Endothelial cell of umbilical vein (primary cell): Measurements from ENCODE around the gene TSNAX. TPM values are rescaled to one million over a fixed set of nuclear protein-coding genes. Genes with fewer than 3 reads are reported as not detected.

Experiments
- BruUV-seq: library from RNA; stranded (reverse); fragments of 400-500 nt; replicated peaks from 2 replicates; lab custom pipeline; 2021; lab: Mats Ljungman, UMichigan
- CTCF ChIA-PET: fragments of 300-600, 350-600 bp; sonication (Branson Sonifier 250); formaldehyde crosslinking; loops from one replicate; lab custom pipeline; 2021; ENCODE audit warnings: antibody characterized with exemption, inconsistent platforms; lab: Charles Lee
- POLR2A ChIA-PET: fragments of 300-600, 350-600 bp; sonication (Branson Sonifier 250); formaldehyde crosslinking; loops from one replicate; lab custom pipeline; 2021; ENCODE audit warnings: antibody characterized with exemption, inconsistent platforms; lab: Charles Lee
- DNase-seq: peaks from one replicate; pipeline ENCODE4 v3.0.0-alpha.2; 2011; ENCODE audit warnings: low read depth, low spot score
- FAIRE-seq: peaks from 2 replicates; lab custom pipeline; 2011; peaks lifted over from hg19 to GRCh38; lab: Jason Lieb, UNC
- H2AFZ ChIP-seq: 2 replicates; pipeline ENCODE4 v1.6.0; 2012; ENCODE audit warnings: low read depth, low read length, control low read depth, inconsistent platforms
- H3K27ac ChIP-seq: 2 replicates; pipeline ENCODE4 v1.5.1; 2011; ENCODE audit warnings: low read depth, mild to moderate bottlenecking, control low read depth, low read length, moderate library complexity; ENCODE audit not compliant: insufficient read depth
- H3K27me3 ChIP-seq, 2 experiments: 2 replicates each; pipeline versions ENCODE4 v1.6.0 to v1.6.1; 2011; ENCODE audit warnings: low read length in 2 of 2, mixed read lengths in 1 of 2; ENCODE audit not compliant: control insufficient read depth in 2 of 2, insufficient read depth in 2 of 2
- H3K36me3 ChIP-seq, 2 experiments: 2 replicates in 1 of 2; 3 replicates in 1 of 2; pipeline ENCODE4 v1.5.1; 2011; ENCODE audit warnings: low read length in 2 of 2, mild to moderate bottlenecking in 1 of 2, moderate library complexity in 1 of 2; ENCODE audit not compliant: control insufficient read depth in 2 of 2, insufficient read depth in 2 of 2; ENCODE audit errors: extremely low read depth in 1 of 2
- H3K4me1 ChIP-seq: 3 replicates; pipeline ENCODE4 v1.5.1; 2011; ENCODE audit warnings: mild to moderate bottlenecking, low read length; ENCODE audit not compliant: control insufficient read depth, insufficient read depth; ENCODE audit errors: extremely low read depth
- H3K4me2 ChIP-seq: 2 replicates; pipeline ENCODE4 v1.6.1; 2011; ENCODE audit warnings: low read length, control low read depth, mixed read lengths; ENCODE audit not compliant: insufficient read depth
- H3K4me3 ChIP-seq, 3 experiments: fragments of 200-600 bp in 1 of 3; sonication (generic), shearing (Covaris generic) in 1 of 3; replicated peaks in 1 of 3; 2 replicates each; pipeline ENCODE4 v1.5.1; 2011 to 2016; ENCODE audit warnings: control low read depth in 3 of 3, low read length in 3 of 3, mild to moderate bottlenecking in 2 of 3, inconsistent platforms in 1 of 3, low read depth in 1 of 3, moderate library complexity in 1 of 3; ENCODE audit not compliant: insufficient read depth in 1 of 3
- H3K79me2 ChIP-seq: 2 replicates; pipeline ENCODE4 v1.6.0; 2012; ENCODE audit warnings: low read length, inconsistent platforms; ENCODE audit not compliant: control insufficient read depth, insufficient read depth
- H3K9ac ChIP-seq: replicated peaks from 2 replicates; pipeline ENCODE3; 2011; ENCODE audit warnings: low read length, control low read depth; ENCODE audit not compliant: insufficient read depth; ENCODE audit errors: extremely low read depth
- H3K9me1 ChIP-seq: replicated peaks from 3 replicates; pipeline ENCODE4 v1.6.0; 2011; ENCODE audit warnings: mild to moderate bottlenecking, low read length; ENCODE audit not compliant: control insufficient read depth, insufficient read depth; ENCODE audit errors: extremely low read depth
- H3K9me3 ChIP-seq: replicated peaks from 2 replicates; pipeline ENCODE4 v1.5.1; 2012; ENCODE audit warnings: low read length, inconsistent platforms; ENCODE audit not compliant: control insufficient read depth, insufficient read depth
- H4K20me1 ChIP-seq: replicated peaks from 2 replicates; pipeline ENCODE3; 2011; ENCODE audit warnings: mild to moderate bottlenecking, low read length; ENCODE audit not compliant: control insufficient read depth, insufficient read depth; ENCODE audit errors: extremely low read depth
- EZH2 ChIP-seq: IDR thresholded peaks from 2 replicates; pipeline ENCODE4 v1.6.1; 2012; ENCODE audit warnings: borderline replicate concordance, low read depth, mild to moderate bottlenecking, moderate library complexity, low read length, inconsistent platforms; ENCODE audit not compliant: severe bottlenecking
- FOS ChIP-seq: IDR thresholded peaks from 2 replicates; pipeline ENCODE4 v1.6.1; 2011; ENCODE audit warnings: mild to moderate bottlenecking, low read length, moderate library complexity, borderline replicate concordance; ENCODE audit not compliant: insufficient read depth
- GATA2 ChIP-seq: IDR thresholded peaks from 2 replicates; pipeline ENCODE4 v1.7.0; 2011; ENCODE audit warnings: low read depth, mild to moderate bottlenecking, moderate library complexity, mixed read lengths, low read length; ENCODE audit not compliant: insufficient read length, insufficient read depth
- JUN ChIP-seq: IDR thresholded peaks from 2 replicates; pipeline ENCODE4 v1.6.1; 2011; ENCODE audit warnings: borderline replicate concordance, low read depth; ENCODE audit not compliant: insufficient read length, insufficient read depth
- MYC ChIP-seq: IDR thresholded peaks from one replicate; pipeline ENCODE4 v1.6.1; 2011; ENCODE audit warnings: mild to moderate bottlenecking, low read depth, low read length
- POLR2A ChIP-seq: IDR thresholded peaks from 2 replicates; pipeline ENCODE4 v1.6.1; 2012; ENCODE audit warnings: low read depth, mild to moderate bottlenecking, control low read depth, low read length
- POLR2AphosphoS5 ChIP-seq: IDR thresholded peaks from 2 replicates; pipeline ENCODE4 v1.6.1; 2012; ENCODE audit warnings: low read depth, mild to moderate bottlenecking, control low read depth, low read length, moderate library complexity; ENCODE audit not compliant: insufficient read depth
- dilution Hi-C: fragments of 300-500 bp; cut with MboI; formaldehyde crosslinking; loops from one replicate; pipeline ENCODE4 v1.15.0; 2019; ENCODE audit warnings: low sequenced_read_pairs; ENCODE audit not compliant: extremely low pct_ligation_motif_present
- intact Hi-C: fragments of 100-400 bp; cut with micrococcal nuclease; formaldehyde crosslinking; loops from one replicate; pipeline ENCODE4 v1.10.0; 2022
- polyA plus RNA-seq, 4 experiments: library from polyadenylated mRNA; depleted of rRNA in 3 of 4; stranded (reverse) in 3 of 4; unstranded in 1 of 4; fragments of >200 nt; gene quantifications; 2 replicates each; pipeline versions ENCODE4 v1.2.1 to v1.2.3, GENCODE V29; 2011 to 2012; ENCODE audit warnings: missing spikeins in 1 of 4
- total RNA-seq: library from RNA; stranded (reverse); gene quantifications from 2 replicates; pipeline ENCODE4 v1.2.3, GENCODE V29; 2021
- TF ChIP-seq, protein P1 (sequence below): IDR thresholded peaks from 2 replicates; pipeline ENCODE4 v1.6.1; 2011; ENCODE audit not compliant: insufficient read depth, insufficient read length
- TF ChIP-seq, protein P2 (sequence below), 2 donors: IDR thresholded peaks; 1 replicate in 1 of 2; 2 replicates in 1 of 2; pipeline ENCODE4 v1.5.1; 2011; ENCODE audit warnings: low read length in 2 of 2, mild to moderate bottlenecking in 2 of 2, moderate library complexity in 2 of 2, control low read depth in 1 of 2, inconsistent platforms in 1 of 2, low read depth in 1 of 2; ENCODE audit not compliant: insufficient read depth in 1 of 2; ENCODE audit errors: extremely low read depth in 1 of 2

Gene TSNAX
- total and polyA plus RNA-seq, 2 donors (not counting 3 experiments of a cell fraction or from before 2014, with no cell fraction given) = 6.3 to 26.3 TPM

DNA sequence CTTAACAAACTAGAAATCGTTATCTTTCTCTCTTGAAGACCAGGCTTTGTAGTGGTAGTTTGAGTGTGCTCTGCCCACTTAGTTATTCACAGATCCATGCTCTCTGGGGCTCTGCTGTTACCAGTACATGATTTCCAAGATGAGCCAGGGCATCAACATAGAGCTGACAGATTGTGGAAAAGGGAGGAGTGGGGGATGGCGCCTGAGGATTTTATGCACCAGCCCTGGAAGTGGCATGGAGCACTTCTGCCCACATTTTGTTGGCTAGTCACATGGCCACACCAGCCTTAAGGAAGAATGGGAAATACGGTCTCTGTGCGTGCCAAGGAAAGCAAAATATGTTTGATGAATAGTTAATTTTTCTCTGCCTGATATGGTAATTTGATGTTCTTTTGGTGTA is 18.2 kb downstream of the TSNAX start:
- intact Hi-C loops = no loop called here
- dilution Hi-C loops = no loop called here
- Histone ChIP-seq H3K79me2 (no peaks in the 10 kb centered on the region), H3K4me2 (no peak overlapping the region), H3K27ac (no peak overlapping the region), H3K9ac (no peak overlapping the region), H3K27me3 (no peaks in the 10 kb centered on the region), H3K9me1 (no peaks in the 10 kb centered on the region), H3K36me3 (peaks cover 0 to 5% of the 10 kb centered on the region in 2 experiments), H4K20me1 (no peaks in the 10 kb centered on the region), H3K4me3 (no peak overlapping the region), H2AFZ (no peak overlapping the region), H3K9me3 (no peaks in the 10 kb centered on the region), H3K4me1 (peaks cover 22% of the 10 kb centered on the region)
- FAIRE-seq = no peak
- ChIA-PET POLR2A (no interaction called here), CTCF (no interaction called here)
- no TSS peak for BruUV-seq
- no peak for DNase-seq
- TF ChIP-seq, protein P1, sequence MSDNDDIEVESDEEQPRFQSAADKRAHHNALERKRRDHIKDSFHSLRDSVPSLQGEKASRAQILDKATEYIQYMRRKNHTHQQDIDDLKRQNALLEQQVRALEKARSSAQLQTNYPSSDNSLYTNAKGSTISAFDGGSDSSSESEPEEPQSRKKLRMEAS = no peak
- TF ChIP-seq GATA2 (no peak), EZH2 (no peak), JUN (no peak), MYC (no peak), POLR2AphosphoS5 (no peak), POLR2A (no peak), FOS (no peak)
- TF ChIP-seq, protein P2, sequence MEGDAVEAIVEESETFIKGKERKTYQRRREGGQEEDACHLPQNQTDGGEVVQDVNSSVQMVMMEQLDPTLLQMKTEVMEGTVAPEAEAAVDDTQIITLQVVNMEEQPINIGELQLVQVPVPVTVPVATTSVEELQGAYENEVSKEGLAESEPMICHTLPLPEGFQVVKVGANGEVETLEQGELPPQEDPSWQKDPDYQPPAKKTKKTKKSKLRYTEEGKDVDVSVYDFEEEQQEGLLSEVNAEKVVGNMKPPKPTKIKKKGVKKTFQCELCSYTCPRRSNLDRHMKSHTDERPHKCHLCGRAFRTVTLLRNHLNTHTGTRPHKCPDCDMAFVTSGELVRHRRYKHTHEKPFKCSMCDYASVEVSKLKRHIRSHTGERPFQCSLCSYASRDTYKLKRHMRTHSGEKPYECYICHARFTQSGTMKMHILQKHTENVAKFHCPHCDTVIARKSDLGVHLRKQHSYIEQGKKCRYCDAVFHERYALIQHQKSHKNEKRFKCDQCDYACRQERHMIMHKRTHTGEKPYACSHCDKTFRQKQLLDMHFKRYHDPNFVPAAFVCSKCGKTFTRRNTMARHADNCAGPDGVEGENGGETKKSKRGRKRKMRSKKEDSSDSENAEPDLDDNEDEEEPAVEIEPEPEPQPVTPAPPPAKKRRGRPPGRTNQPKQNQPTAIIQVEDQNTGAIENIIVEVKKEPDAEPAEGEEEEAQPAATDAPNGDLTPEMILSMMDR (IDR thresholded peaks at IDR 0.05; ENCODE audit: extremely low read depth in 1 of 2, insufficient read depth in 1 of 2, low read depth in 1 of 2, low read length in 2 of 2) = no peak
